K562 (cell line): ENCODE data around the gene PDIA2. TPM values are rescaled to one million over a fixed set of nuclear protein-coding genes. Genes with fewer than 3 reads are reported as not detected.

ENCODE experiments used
- ATAC-seq: fragments of 200-7000 bp; cut with Tn5 transposase; 3 replicates; pipeline ENCODE4 v1.9.1; 2020; ENCODE audit warnings: moderate library complexity
- BruUV-seq: library from RNA; stranded (reverse); fragments of 400-500 nt; replicated peaks from 2 replicates; lab custom pipeline; 2021; lab: Mats Ljungman, UMichigan
- CTCF ChIA-PET: fragments of 300-600 bp; formaldehyde crosslinking; extraction: SDS; loops from one replicate; lab custom pipeline; 2021; ENCODE audit warnings: low intra/inter-chr PET ratio; lab: Yijun Ruan, JAX
- POLR2A ChIA-PET: fragments of 300-600, 350-650 bp; sonication (Branson Sonifier 250); formaldehyde crosslinking; extraction: SDS; loops from one replicate; lab custom pipeline; 2021; ENCODE audit warnings: antibody characterized with exemption, inconsistent platforms; lab: Yijun Ruan, JAX
- DNase-seq, 4 experiments: peaks; one replicate each; pipeline versions ENCODE4 v3.0.0 to v3.0.0-alpha.2; 2011 to 2018; ENCODE audit warnings: low spot score in 3 of 4, mixed read lengths in 3 of 4; ENCODE audit errors: extremely low read depth in 1 of 4
- FAIRE-seq: peaks from 2 replicates; lab custom pipeline; 2011; peaks lifted over from hg19 to GRCh38; lab: Jason Lieb, UNC
- H2AFZ ChIP-seq: 2 replicates; pipeline ENCODE4 v1.6.0; 2011; ENCODE audit warnings: low read depth, low read length, control low read depth, inconsistent platforms
- H3K27ac ChIP-seq: fragments of 200-600 bp; 3 replicates; pipeline ENCODE4 v1.8.0; 2011; ENCODE audit warnings: low read depth, mild to moderate bottlenecking, control low read depth, inconsistent platforms, low read length, moderate library complexity, mixed read lengths; ENCODE audit errors: extremely low read depth
- H3K27me3 ChIP-seq, 2 experiments: fragments of 300-600 bp in 1 of 2; 2 replicates in 1 of 2; 3 replicates in 1 of 2; pipeline versions ENCODE4 v1.6.0 to v1.8.0; 2011; ENCODE audit warnings: inconsistent platforms in 2 of 2, low read length in 2 of 2, mild to moderate bottlenecking in 1 of 2, mixed read lengths in 1 of 2, moderate library complexity in 1 of 2; ENCODE audit not compliant: control insufficient read depth in 2 of 2, insufficient read depth in 2 of 2
- H3K36me3 ChIP-seq: fragments of 300-600 bp; 3 replicates; pipeline ENCODE4 v1.8.0; 2011; ENCODE audit warnings: mild to moderate bottlenecking, low read length, inconsistent platforms; ENCODE audit not compliant: control insufficient read depth, insufficient read depth
- H3K4me1 ChIP-seq, 2 experiments: fragments of 200-600 bp in 1 of 2; replicated peaks in 1 of 2; 2 replicates in 1 of 2; 3 replicates in 1 of 2; pipeline versions ENCODE4 v1.5.1 to v1.8.0; 2011; ENCODE audit warnings: inconsistent platforms in 2 of 2, low read length in 2 of 2, mild to moderate bottlenecking in 1 of 2, mixed read lengths in 1 of 2, moderate library complexity in 1 of 2; ENCODE audit not compliant: control insufficient read depth in 2 of 2, insufficient read depth in 2 of 2
- H3K4me2 ChIP-seq: 2 replicates; pipeline ENCODE4 v1.6.1; 2011; ENCODE audit warnings: low read length, control low read depth, inconsistent platforms, mixed read lengths; ENCODE audit not compliant: insufficient read depth
- H3K4me3 ChIP-seq: fragments of 200-600 bp; sonication (generic), shearing (Covaris generic); 2 replicates; pipeline ENCODE4 v1.5.1; 2016; ENCODE audit warnings: control low read depth, inconsistent platforms
- H3K79me2 ChIP-seq: fragments of 200-600 bp; 3 replicates; pipeline ENCODE4 v1.8.0; 2011; ENCODE audit warnings: low read length, inconsistent platforms; ENCODE audit not compliant: control insufficient read depth, insufficient read depth
- H3K9ac ChIP-seq, 2 experiments: 2 replicates each; pipeline versions ENCODE4 v1.6.0 to v1.6.1; 2011; ENCODE audit warnings: low read depth in 2 of 2, low read length in 2 of 2, control low read depth in 1 of 2, inconsistent platforms in 1 of 2, mild to moderate bottlenecking in 1 of 2, mixed read lengths in 1 of 2; ENCODE audit not compliant: insufficient read depth in 1 of 2
- H3K9me1 ChIP-seq: one replicate; pipeline ENCODE4 v1.6.0; 2011; ENCODE audit warnings: inconsistent platforms, mild to moderate bottlenecking, low read length, moderate library complexity; ENCODE audit not compliant: control insufficient read depth, insufficient read depth
- H3K9me3 ChIP-seq: replicated peaks from 2 replicates; pipeline ENCODE4 v1.5.1; 2011; ENCODE audit warnings: low read depth, low read length, inconsistent platforms; ENCODE audit not compliant: control insufficient read depth, insufficient read depth
- H4K20me1 ChIP-seq: replicated peaks from 2 replicates; pipeline ENCODE4 v1.6.1; 2011; ENCODE audit warnings: low read length, inconsistent platforms, mixed read lengths; ENCODE audit not compliant: control insufficient read depth, insufficient read depth
- E2F6 ChIP-seq, 2 experiments: IDR thresholded peaks; 2 replicates each; pipeline ENCODE4 v1.6.1; 2011; ENCODE audit warnings: borderline replicate concordance in 1 of 2, control low read depth in 1 of 2, low read depth in 1 of 2, low read length in 1 of 2, mild to moderate bottlenecking in 1 of 2, mixed read lengths in 1 of 2, moderate library complexity in 1 of 2; ENCODE audit not compliant: insufficient read depth in 1 of 2, insufficient read length in 1 of 2, poor library complexity in 1 of 2, severe bottlenecking in 1 of 2; ENCODE audit errors: extremely low read depth in 1 of 2
- ETV1 ChIP-seq: fragments of 450-650 bp; conservative IDR thresholded peaks from 2 replicates; pipeline ENCODE4 v1.6.1; 2016; ENCODE audit warnings: missing genetic modification characterization, control low read depth, low read depth, missing compliant biosample characterization
- MYNN ChIP-seq, 2 experiments: sonication (generic); formaldehyde crosslinking in 1 of 2; IDR thresholded peaks; 2 replicates each; pipeline versions ENCODE4 v1.5.0 to v1.6.1; 2016 to 2020; ENCODE audit warnings: antibody characterized with exemption in 1 of 2, missing genetic modification reagents in 1 of 2
- NEUROD1 ChIP-seq: fragments of 150-350 bp; IDR thresholded peaks from 2 replicates; pipeline ENCODE4 v1.6.1; 2014; ENCODE audit warnings: borderline replicate concordance, low read length, low read depth; ENCODE audit not compliant: partially characterized antibody
- PCBP1 ChIP-seq: fragments of 200-400 bp; formaldehyde crosslinking; IDR thresholded peaks from 2 replicates; pipeline ENCODE4 v1.6.1; 2018; ENCODE audit warnings: mild to moderate bottlenecking, low read depth, low read length; ENCODE audit not compliant: poor library complexity, severe bottlenecking
- POLR2G ChIP-seq: fragments of 200-400 bp; formaldehyde crosslinking; IDR thresholded peaks from 2 replicates; pipeline ENCODE4 v1.6.1; 2017; ENCODE audit warnings: low read depth, mild to moderate bottlenecking, antibody characterized with exemption, low read length, moderate library complexity
- RBM22 ChIP-seq: fragments of 200-400 bp; formaldehyde crosslinking; IDR thresholded peaks from 2 replicates; pipeline ENCODE4 v1.6.1; 2018; ENCODE audit warnings: low read length, low read depth; ENCODE audit not compliant: poor library complexity, severe bottlenecking
- ZNF197 ChIP-seq: fragments of 200-800 bp; sonication (Bioruptor generic); IDR thresholded peaks from 2 replicates; pipeline ENCODE4 v1.6.1; 2016; ENCODE audit warnings: low read depth, missing genetic modification characterization, missing compliant biosample characterization
- WGBS: fragments of 100-300 bp; shearing (Covaris generic); methylation state at CpG from one replicate; pipeline ENCODE4 v1.1.6; 2016; ENCODE audit warnings: low coverage, mixed read lengths; ENCODE audit not compliant: insufficient coverage; ENCODE audit errors: missing lambda C conversion rate; 5-methylcytosine and 5-hydroxymethylcytosine counted together
- in situ Hi-C: fragments of 300-500 bp; cut with MboI; formaldehyde crosslinking; loops from 4 replicates; pipeline ENCODE4 v1.15.0; 2018; ENCODE audit warnings: inconsistent platforms, mixed read lengths
- intact Hi-C: fragments of 100-400 bp; cut with micrococcal nuclease; formaldehyde crosslinking; loops from 2 replicates; pipeline ENCODE4 v1.14.2; 2022
- polyA plus RNA-seq, 8 experiments: library from polyadenylated mRNA; depleted of rRNA in 4 of 8; stranded (reverse) in 5 of 8; unstranded in 3 of 8; fragments of >200 nt; fragmentation: Nextera tagmentation in 2 of 8; fragmentation: Illumina TruSeq in 1 of 8; extraction: Ambion mirVana in 2 of 8; extraction: Trizol in 1 of 8; gene quantifications; 2 replicates each; pipeline versions ENCODE4 v1.2.1 to v1.2.3, GENCODE V29; 2011 to 2014; ENCODE audit warnings: inconsistent platforms in 1 of 8, missing spikeins in 1 of 8
- total RNA-seq, 7 experiments: library from RNA; depleted of rRNA in 6 of 7; stranded (reverse); fragments of >200 nt in 6 of 7; fragmentation: Illumina TruSeq in 2 of 7; extraction: Trizol in 2 of 7; gene quantifications; 2 replicates each; pipeline versions ENCODE4 v1.2.1 to v1.2.3, GENCODE V29; 2011 to 2021; ENCODE audit warnings: low replicate concordance in 1 of 7

PDIA2 gene
- total and polyA plus RNA-seq, 9 of the 15 experiments (the other 6 are each of a cell fraction or from before 2014, with no cell fraction given) = 0.13 to 0.92 (median 0.23) TPM; not detected in 4

- DNase-seq = no peak
- Histone ChIP-seq H3K27me3 (no peaks in the 10 kb centered on the region), H3K9me3 (no peaks in the 10 kb centered on the region), H3K9ac (no peak overlapping the region), H2AFZ (no peak overlapping the region)
- 91% methylated on average over 18 of the region's 32 CpGs for WGBS
- no peak for TF ChIP-seq ETV1 (tag)
- peak; percentile 45; the same call in 1 of the 2 replicates for TF ChIP-seq POLR2G
- peak; percentile 72 for TF ChIP-seq RBM22
- TF ChIP-seq MYNN (IDR thresholded peaks at IDR 0.05) = no peak
- TF ChIP-seq MYNN (CRISPR knock-in tag; IDR thresholded peaks at IDR 0.05) = no peak
- no peak for TF ChIP-seq E2F6 (IDR thresholded peaks at IDR 0.05; ENCODE audit: borderline replicate concordance in 1 of 2, extremely low read depth in 1 of 2, insufficient read depth in 1 of 2, insufficient read length in 1 of 2, low read depth in 1 of 2, low read length in 1 of 2, poor library complexity in 1 of 2, severe bottlenecking in 1 of 2)
- TF ChIP-seq PCBP1 = no peak
- no peak for TF ChIP-seq ZNF197
- TF ChIP-seq NEUROD1 = no peak
- TF ChIP-seq, all 486 proteins: peak for 2
- no peak overlapping the region for H3K27ac ChIP-seq
- POLR2A ChIA-PET = interaction anchor here (0.6 kb wide), 1 partner anchor 386 kb away, joined by 4 read pairs; no protein-coding TSS in a partner anchor
- in situ Hi-C loops = no loop called here
- no peaks in the 10 kb centered on the region for H4K20me1 ChIP-seq
- H3K4me1 ChIP-seq = peaks cover 0 to 22% of the 10 kb centered on the region in 2 experiments; a peak in 2 of 5 replicates
- intact Hi-C loops = no loop called here
- no peak for FAIRE-seq
- H3K4me2 ChIP-seq = no peak overlapping the region
- no peaks in the 10 kb centered on the region for H3K79me2 ChIP-seq
- BruUV-seq = no TSS peak
- no peak overlapping the region for H3K4me3 ChIP-seq
- CTCF ChIA-PET = no interaction called here
- H3K9me1 ChIP-seq = no peaks in the 10 kb centered on the region
- H3K36me3 ChIP-seq = peaks cover 82% of the 10 kb centered on the region; the same call in 1 of the 3 replicates
- ATAC-seq = no peak
These were observed 10.2 kb downstream of the PDIA2 start for GRCh38 chr16:293043-293775.
